Measurements from ENCODE around the gene ARRDC2. TPM values are rescaled to one million over a fixed set of nuclear protein-coding genes. Genes with fewer than 3 reads are reported as not detected.
"Not testable (repeated sequence)": the region's sequence is repeated elsewhere in the genome, so short reads cannot be mapped to it uniquely, and the experiment has no call there.

ARRDC2 gene
- total RNA-seq, 1 donor from 2014 or later: 0.56 TPM

GRCh38 chr19:18023622-18024251, 15.8 kb downstream of the ARRDC2 start:
- Mint-ChIP-seq H3K36me3 (ENCODE audit: low read depth) (no peaks in the 10 kb centered on the region), H3K27ac (ENCODE audit: unreplicated experiment) (no peak overlapping the region), H3K4me1 (peaks cover 5% of the 10 kb centered on the region), H3K4me3 (no peak overlapping the region), H3K27me3 (ENCODE audit: low read depth) (peaks cover 6% of the 10 kb centered on the region), H3K9me3 (no peaks in the 10 kb centered on the region)
- DNase-seq (ENCODE audit: low read depth, low spot score): no peak
- no peak for TF ChIP-seq CTCF (conservative IDR thresholded peaks at IDR 0.05)

- no peak overlapping the region for H3K4me3 Mint-ChIP-seq
Observed at GRCh38 chr19:18027151-18027550, 19.2 kb downstream of the ARRDC2 start.

GRCh38 chr19:18029617-18030338, 21.8 kb downstream of the ARRDC2 start:
- Mint-ChIP-seq H3K27ac (ENCODE audit: unreplicated experiment) (no peak overlapping the region), H3K36me3 (ENCODE audit: low read depth) (no peaks in the 10 kb centered on the region), H3K4me3 (no peak overlapping the region), H3K27me3 (ENCODE audit: low read depth) (peaks cover 7% of the 10 kb centered on the region), H3K9me3 (no peaks in the 10 kb centered on the region), H3K4me1 (no peaks in the 10 kb centered on the region)
- DNase-seq (ENCODE audit: low read depth, low spot score): no peak
- no peak for TF ChIP-seq CTCF (conservative IDR thresholded peaks at IDR 0.05)

More at GRCh38 chr19:18027151-18027550, 19.2 kb downstream of the ARRDC2 start:
- Mint-ChIP-seq H3K36me3 (ENCODE audit: low read depth) (no peaks in the 10 kb centered on the region), H3K27me3 (ENCODE audit: low read depth) (peaks cover 7% of the 10 kb centered on the region), H3K27ac (ENCODE audit: unreplicated experiment) (no peak overlapping the region), H3K9me3 (no peaks in the 10 kb centered on the region), H3K4me1 (peaks cover 3% of the 10 kb centered on the region)
- no peak for DNase-seq (ENCODE audit: low read depth, low spot score)
- TF ChIP-seq CTCF (conservative IDR thresholded peaks at IDR 0.05): no peak

- H3K9me3 Mint-ChIP-seq; H3K4me3 Mint-ChIP-seq; DNase-seq (ENCODE audit: low read depth, low spot score); H3K27ac Mint-ChIP-seq (ENCODE audit: unreplicated experiment); H3K4me1 Mint-ChIP-seq; H3K36me3 Mint-ChIP-seq (ENCODE audit: low read depth); H3K27me3 Mint-ChIP-seq (ENCODE audit: low read depth): not testable (repeated sequence)
Observed at GRCh38 chr19:18031401-18031800, 23.4 kb downstream of the ARRDC2 start.

- H3K9me3 Mint-ChIP-seq; H3K4me3 Mint-ChIP-seq; H3K27me3 Mint-ChIP-seq (ENCODE audit: low read depth); DNase-seq (ENCODE audit: low read depth, low spot score); H3K27ac Mint-ChIP-seq (ENCODE audit: unreplicated experiment); H3K36me3 Mint-ChIP-seq (ENCODE audit: low read depth); H3K4me1 Mint-ChIP-seq: not testable (repeated sequence)
Observed at GRCh38 chr19:18032102-18032501, 24.1 kb downstream of the ARRDC2 start.

- no peak overlapping the region for H3K4me3 Mint-ChIP-seq
- peaks cover 3% of the 10 kb centered on the region for H3K9me3 Mint-ChIP-seq
- DNase-seq (ENCODE audit: low read depth, low spot score): no peak
- no peaks in the 10 kb centered on the region for H3K4me1 Mint-ChIP-seq
- H3K27ac Mint-ChIP-seq (ENCODE audit: unreplicated experiment): no peak overlapping the region
- no peak for TF ChIP-seq CTCF (conservative IDR thresholded peaks at IDR 0.05)
- no peaks in the 10 kb centered on the region for H3K36me3 Mint-ChIP-seq (ENCODE audit: low read depth)
- peaks cover 25% of the 10 kb centered on the region for H3K27me3 Mint-ChIP-seq (ENCODE audit: low read depth)
Observed at GRCh38 chr19:18041054-18041453, 33.1 kb downstream of the ARRDC2 start.
